GM19438 (cell line): Measurements from ENCODE around the gene PARVB.

Source experiments
- ATAC-seq: cut with Tn5 transposase; IDR thresholded peaks from one replicate; pipeline ENCODE4 v1.9.1; 2021; ENCODE audit warnings: low read depth; ENCODE audit not compliant: unreplicated experiment

Gene PARVB

GRCh38 chr22:44153710-44154109 is 129.6 kb downstream of the PARVB start:
- ATAC-seq = no peak

GRCh38 chr22:44154436-44154942 is 130.4 kb downstream of the PARVB start:
- no peak for ATAC-seq

- ATAC-seq = no peak
These were observed 131.0 kb downstream of the PARVB start for GRCh38 chr22:44155115-44155514.

GRCh38 chr22:44157916-44158618 is 134.0 kb downstream of the PARVB start:
- ATAC-seq = no peak

GRCh38 chr22:44158816-44159215 is 134.7 kb downstream of the PARVB start:
- ATAC-seq = no peak

- ATAC-seq = no peak
These were observed 135.1 kb downstream of the PARVB start for GRCh38 chr22:44159221-44159620.

GRCh38 chr22:44159811-44160210 is 135.7 kb downstream of the PARVB start:
- no peak for ATAC-seq

- no peak for ATAC-seq
These were observed 136.3 kb downstream of the PARVB start for GRCh38 chr22:44160421-44160820.

- ATAC-seq = no peak
These were observed 137.6 kb downstream of the PARVB start for GRCh38 chr22:44161673-44162072.

GRCh38 chr22:44162960-44163359 is 138.9 kb downstream of the PARVB start:
- ATAC-seq = no peak

- ATAC-seq = no peak
These were observed 139.4 kb downstream of the PARVB start for GRCh38 chr22:44163536-44163935.

GRCh38 chr22:44164031-44164430 is 139.9 kb downstream of the PARVB start:
- no peak for ATAC-seq

GRCh38 chr22:44165286-44165874 is 141.3 kb downstream of the PARVB start:
- ATAC-seq = no peak

GRCh38 chr22:44166498-44167276 is 142.6 kb downstream of the PARVB start:
- no peak for ATAC-seq

- ATAC-seq = no peak
These were observed 143.4 kb downstream of the PARVB start for GRCh38 chr22:44167501-44167900.

GRCh38 chr22:44168206-44168605 is 144.1 kb downstream of the PARVB start:
- no peak for ATAC-seq

GRCh38 chr22:44170470-44170869 is 146.4 kb downstream of the PARVB start:
- ATAC-seq = no peak

- ATAC-seq = no peak
These were observed 147.5 kb downstream of the PARVB start for GRCh38 chr22:44171561-44171960.

GRCh38 chr22:44172370-44173108 is 148.4 kb downstream of the PARVB start:
- ATAC-seq = no peak

GRCh38 chr22:44173154-44173553 is 149.1 kb downstream of the PARVB start:
- ATAC-seq = no peak

GRCh38 chr22:44175676-44176075 is 151.6 kb downstream of the PARVB start:
- no peak for ATAC-seq
